Fibroblast of lung (primary cell): Measurements from ENCODE around the gene ARHGEF7.

Source experiments
- EZH2 ChIP-seq: IDR thresholded peaks from 2 replicates; pipeline ENCODE4 v1.5.1; 2012; ENCODE audit warnings: low read length, control low read depth, mild to moderate bottlenecking; ENCODE audit errors: missing control alignments
- TF ChIP-seq, protein P1 (sequence below), 2 donors: IDR thresholded peaks in 1 of 2; conservative IDR thresholded peaks in 1 of 2; 1 replicate in 1 of 2; 2 replicates in 1 of 2; pipeline ENCODE4 v1.5.1; 2011 to 2012; ENCODE audit warnings: low read length in 2 of 2, control low read depth in 1 of 2, inconsistent platforms in 1 of 2, low read depth in 1 of 2, mild to moderate bottlenecking in 1 of 2

DNA sequence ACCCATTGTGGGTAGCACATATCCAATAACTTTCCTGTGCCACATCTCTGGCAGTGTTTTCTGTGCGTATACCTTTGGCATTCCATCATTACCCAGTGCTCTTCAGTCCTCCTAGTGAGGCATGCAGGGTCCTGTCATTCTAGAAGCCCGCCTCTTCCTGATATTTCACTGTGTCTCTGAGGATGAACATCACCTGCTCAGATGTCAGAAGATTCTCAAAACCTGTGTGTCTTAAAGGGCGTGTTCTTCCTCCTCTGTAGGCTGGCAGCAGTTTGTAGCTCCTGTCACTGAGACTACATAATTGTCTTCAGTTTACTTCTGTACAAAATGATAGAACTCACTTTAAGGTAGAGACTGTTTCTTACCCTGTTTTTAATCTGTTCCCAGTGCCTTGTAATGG lies 148.5 kb downstream of the ARHGEF7 start:
- TF ChIP-seq, protein P1, sequence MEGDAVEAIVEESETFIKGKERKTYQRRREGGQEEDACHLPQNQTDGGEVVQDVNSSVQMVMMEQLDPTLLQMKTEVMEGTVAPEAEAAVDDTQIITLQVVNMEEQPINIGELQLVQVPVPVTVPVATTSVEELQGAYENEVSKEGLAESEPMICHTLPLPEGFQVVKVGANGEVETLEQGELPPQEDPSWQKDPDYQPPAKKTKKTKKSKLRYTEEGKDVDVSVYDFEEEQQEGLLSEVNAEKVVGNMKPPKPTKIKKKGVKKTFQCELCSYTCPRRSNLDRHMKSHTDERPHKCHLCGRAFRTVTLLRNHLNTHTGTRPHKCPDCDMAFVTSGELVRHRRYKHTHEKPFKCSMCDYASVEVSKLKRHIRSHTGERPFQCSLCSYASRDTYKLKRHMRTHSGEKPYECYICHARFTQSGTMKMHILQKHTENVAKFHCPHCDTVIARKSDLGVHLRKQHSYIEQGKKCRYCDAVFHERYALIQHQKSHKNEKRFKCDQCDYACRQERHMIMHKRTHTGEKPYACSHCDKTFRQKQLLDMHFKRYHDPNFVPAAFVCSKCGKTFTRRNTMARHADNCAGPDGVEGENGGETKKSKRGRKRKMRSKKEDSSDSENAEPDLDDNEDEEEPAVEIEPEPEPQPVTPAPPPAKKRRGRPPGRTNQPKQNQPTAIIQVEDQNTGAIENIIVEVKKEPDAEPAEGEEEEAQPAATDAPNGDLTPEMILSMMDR (conservative IDR thresholded peaks at IDR 0.05 in 1 of 2, IDR thresholded peaks at IDR 0.05 in 1 of 2; ENCODE audit: low read depth in 1 of 2, low read length in 2 of 2), result no peak
- no peak for TF ChIP-seq EZH2
